Heart left ventricle (tissue), 16 donors: ENCODE data around the gene KLF9. TPM values are rescaled to one million over a fixed set of nuclear protein-coding genes. Genes with fewer than 3 reads are reported as not detected.
A peak's percentile ranks its signal among the peaks of the same experiment; 100 is the strongest.

Source experiments
- ATAC-seq, 4 donors: fragments of 200-7000 bp; cut with Tn5 transposase; one replicate each; pipeline ENCODE4 v1.9.1; 2020 to 2022; ENCODE audit warnings: moderate library complexity in 4 of 4, mild to moderate bottlenecking in 3 of 4, moderate number of reproducible peaks in 1 of 4
- DNase-seq, 5 donors: peaks; one replicate each; pipeline ENCODE4 v3.0.0-alpha.2; 2020
- H3K27ac ChIP-seq, 12 donors: fragments of 200-600 bp; sonication (generic) in 4 of 12; one replicate each; pipeline versions ENCODE4 v1.5.0 to v1.8.0; 2016 to 2022; ENCODE audit warnings: mild to moderate bottlenecking in 2 of 12
- H3K27me3 ChIP-seq, 9 donors: fragments of 200-600 bp; sonication (generic) in 2 of 9; one replicate each; pipeline versions ENCODE4 v1.5.1 to v1.8.0; 2016 to 2022; ENCODE audit warnings: mild to moderate bottlenecking in 3 of 9
- H3K36me3 ChIP-seq, 9 donors: fragments of 200-600 bp; sonication (generic) in 2 of 9; one replicate each; pipeline versions ENCODE4 v1.5.0 to v1.8.0; 2018 to 2022; ENCODE audit warnings: mild to moderate bottlenecking in 2 of 9
- H3K4me1 ChIP-seq, 12 donors: fragments of 200-600 bp; sonication (generic) in 4 of 12; one replicate each; pipeline versions ENCODE4 v1.5.0 to v1.8.0; 2016 to 2022; ENCODE audit warnings: mild to moderate bottlenecking in 3 of 12
- H3K4me3 ChIP-seq, 12 donors: fragments of 200-600 bp; sonication (generic) in 4 of 12; one replicate each; pipeline versions ENCODE4 v1.5.0 to v1.8.0; 2017 to 2022; ENCODE audit warnings: mild to moderate bottlenecking in 9 of 12, moderate library complexity in 4 of 12
- H3K9me3 ChIP-seq, 12 donors: fragments of 200-600 bp; sonication (generic) in 4 of 12; one replicate each; pipeline versions ENCODE4 v1.5.0 to v1.8.0; 2016 to 2022; ENCODE audit warnings: mild to moderate bottlenecking in 1 of 12
- POLR2A ChIP-seq, 2 donors: fragments of 450-650 bp; IDR thresholded peaks; one replicate each; pipeline ENCODE4 v1.6.1; 2017; ENCODE audit warnings: antibody characterized with exemption in 2 of 2, mild to moderate bottlenecking in 2 of 2, moderate library complexity in 2 of 2
- WGBS, 4 donors: extraction: QIAGEN DNeasy Blood & Tissue Kit in 2 of 4; methylation state at CpG; one replicate each; pipeline versions ENCODE4 v1.1.5 to v1.1.7; 2013 to 2018; 5-methylcytosine and 5-hydroxymethylcytosine counted together
- intact Hi-C, 10 donors: fragments of 100-400 bp; cut with DNase I; formaldehyde crosslinking; loops; one replicate each; pipeline versions ENCODE4 v1.11.1 to v1.14.2; 2022
- polyA plus RNA-seq, 2 donors: library from polyadenylated mRNA; stranded (reverse); fragments of 200-250 nt; gene quantifications; one replicate each; pipeline ENCODE4 v1.2.3, GENCODE V29; 2013
- total RNA-seq, 9 donors: library from RNA; depleted of rRNA in 2 of 9; stranded (reverse); fragments of >200 nt in 2 of 9; fragmentation: NEBNext Ultra II Directional in 3 of 9; extraction: Animal tissue kit (Norgen Biotek cat#: 25700) in 3 of 9; gene quantifications; one replicate each; pipeline versions ENCODE4 v1.1.0 to v1.2.4, GENCODE V29; 2016 to 2023
- TF ChIP-seq, protein P1 (sequence below), 12 donors: fragments of 200-600 bp; sonication (generic) in 4 of 12; IDR thresholded peaks; one replicate each; pipeline versions ENCODE4 v1.5.0 to v1.8.0; 2018 to 2022; ENCODE audit warnings: antibody characterized with exemption in 12 of 12, mild to moderate bottlenecking in 5 of 12
- donor health status: ischemic (EF 13 %, LVEDD 7.1; RV severe dilation, severe dysfunction).
- donor health status: healthy with polysubstance abuse.
- donor health status: DM: no; HTN: yes; CAD: no.
- donor health status: DM: no; HTN: no; CAD: no.
- donor health status: ischemic (EF 25% LVEDD 6.9; RV normal size, moderate dysfunction).
- donor health status: ischemic (EF 25% LVEDD 5.7; RV mildly dilated, moderate dysfunction).
- donor health status: healthy.
- donor health status: DM: yes; HTN: yes; CAD: no.
- donor health status: ischemic (EF 35%, LVEDD 5.7; RV mildly dilated, moderate dysfunction).
- donor health status: nonischemic (EF 11% LVEDD 7.7; RV severe dilation, severe dysfunction).
- donor health status: DM: yes; HTN: yes; CAD: no.
- donor health status: PGD.
- donor health status: ischemic (EF 29% LVEDD 5.4; RV normal size, mild dysfunction).
- donor health status: nonischemic (EF 23%, LVEDD 6.1; RV moderate dilation, normal function).

Gene KLF9
- total and polyA plus RNA-seq, 11 donors: 25.8 to 74.8 (median 46.0) TPM

DNA sequence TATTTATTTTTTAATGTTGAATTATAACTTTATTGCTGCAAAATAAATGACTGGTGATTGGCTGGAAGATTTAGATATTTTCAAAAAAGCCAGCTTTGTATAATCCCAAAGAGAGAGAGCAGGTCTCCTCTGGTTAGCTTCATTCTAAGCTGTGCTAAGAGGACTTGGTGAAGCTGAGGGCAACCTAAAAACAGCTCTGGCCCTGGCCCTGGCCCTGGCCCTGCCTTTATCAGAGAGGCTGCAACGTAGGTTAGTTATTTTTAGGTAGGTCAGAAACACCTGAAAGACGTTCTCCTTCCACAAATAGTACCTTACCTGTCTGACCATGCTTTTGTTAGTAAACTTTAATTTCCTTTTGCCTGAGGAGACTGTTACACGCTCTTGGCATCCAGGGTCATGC, 58.7 kb downstream of the KLF9 start:
- intact Hi-C loops: loop anchor here in 6 of 10 donors (5.0 to 10.0 kb wide), 6 partner anchors 36 to 136 kb away; no protein-coding TSS in a partner anchor
- H3K27me3 ChIP-seq: no peaks in the 10 kb centered on the region
- DNase-seq: peak in 1 of 5 donors; percentile 46
- peaks cover 0 to 31% (median 8%) of the 10 kb centered on the region in 9 donors for H3K36me3 ChIP-seq
- ATAC-seq: peak; percentile 59 to 92 (median 84)
- peak overlapping the region in 4 of 12 donors; percentile 4 to 38 (median 24) for H3K27ac ChIP-seq
- TF ChIP-seq, protein P1, sequence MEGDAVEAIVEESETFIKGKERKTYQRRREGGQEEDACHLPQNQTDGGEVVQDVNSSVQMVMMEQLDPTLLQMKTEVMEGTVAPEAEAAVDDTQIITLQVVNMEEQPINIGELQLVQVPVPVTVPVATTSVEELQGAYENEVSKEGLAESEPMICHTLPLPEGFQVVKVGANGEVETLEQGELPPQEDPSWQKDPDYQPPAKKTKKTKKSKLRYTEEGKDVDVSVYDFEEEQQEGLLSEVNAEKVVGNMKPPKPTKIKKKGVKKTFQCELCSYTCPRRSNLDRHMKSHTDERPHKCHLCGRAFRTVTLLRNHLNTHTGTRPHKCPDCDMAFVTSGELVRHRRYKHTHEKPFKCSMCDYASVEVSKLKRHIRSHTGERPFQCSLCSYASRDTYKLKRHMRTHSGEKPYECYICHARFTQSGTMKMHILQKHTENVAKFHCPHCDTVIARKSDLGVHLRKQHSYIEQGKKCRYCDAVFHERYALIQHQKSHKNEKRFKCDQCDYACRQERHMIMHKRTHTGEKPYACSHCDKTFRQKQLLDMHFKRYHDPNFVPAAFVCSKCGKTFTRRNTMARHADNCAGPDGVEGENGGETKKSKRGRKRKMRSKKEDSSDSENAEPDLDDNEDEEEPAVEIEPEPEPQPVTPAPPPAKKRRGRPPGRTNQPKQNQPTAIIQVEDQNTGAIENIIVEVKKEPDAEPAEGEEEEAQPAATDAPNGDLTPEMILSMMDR (IDR thresholded peaks at IDR 0.05): no peak
- no peak for TF ChIP-seq POLR2A (IDR thresholded peaks at IDR 0.05)
- H3K9me3 ChIP-seq: no peaks in the 10 kb centered on the region
- no peak overlapping the region for H3K4me3 ChIP-seq
- WGBS, 4 donors: 64 to 69% (median 65%) methylated on average over 3 of the region's 3 CpGs
- H3K4me1 ChIP-seq: peaks cover 0 to 15% (median 10%) of the 10 kb centered on the region in 12 donors

DNA sequence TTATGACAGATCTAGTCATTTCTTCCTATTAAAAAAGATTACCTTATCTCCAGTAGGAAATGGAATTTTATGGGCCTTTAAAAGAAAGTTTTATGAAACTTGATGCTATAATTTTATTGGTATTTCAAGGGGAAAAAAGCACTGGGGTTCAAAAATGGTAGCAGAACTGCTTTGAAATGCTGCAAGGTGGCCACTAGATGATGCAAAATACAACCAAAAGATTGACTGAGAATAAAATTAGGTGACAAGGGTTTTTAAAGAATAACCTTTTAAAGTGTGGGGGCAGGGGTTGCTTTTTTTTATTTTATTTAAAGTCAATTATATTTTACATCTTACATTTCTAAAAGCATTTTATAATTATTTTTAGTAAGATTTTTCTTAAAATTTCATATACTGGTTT, 61.7 kb downstream of the KLF9 start:
- H3K4me1 ChIP-seq: peaks cover 0 to 15% (median 10%) of the 10 kb centered on the region in 12 donors
- H3K27ac ChIP-seq: peak overlapping the region in 2 of 12 donors; percentile 11 to 40
- no peak overlapping the region for H3K4me3 ChIP-seq
- H3K27me3 ChIP-seq: no peaks in the 10 kb centered on the region
- no peak for DNase-seq
- H3K36me3 ChIP-seq: peaks cover 0 to 55% (median 36%) of the 10 kb centered on the region in 9 donors
- no peak for ATAC-seq
- intact Hi-C loops: loop anchor here (1.0 to 10.0 kb wide), 10 partner anchors 39 to 249 kb away; partner anchors contain the start of gene KLF9 (in 3 of the 10)
- TF ChIP-seq, protein P1 (IDR thresholded peaks at IDR 0.05): peak; percentile 46 to 88 (median 78)
- no peak for TF ChIP-seq POLR2A (IDR thresholded peaks at IDR 0.05)
- H3K9me3 ChIP-seq: no peaks in the 10 kb centered on the region

DNA sequence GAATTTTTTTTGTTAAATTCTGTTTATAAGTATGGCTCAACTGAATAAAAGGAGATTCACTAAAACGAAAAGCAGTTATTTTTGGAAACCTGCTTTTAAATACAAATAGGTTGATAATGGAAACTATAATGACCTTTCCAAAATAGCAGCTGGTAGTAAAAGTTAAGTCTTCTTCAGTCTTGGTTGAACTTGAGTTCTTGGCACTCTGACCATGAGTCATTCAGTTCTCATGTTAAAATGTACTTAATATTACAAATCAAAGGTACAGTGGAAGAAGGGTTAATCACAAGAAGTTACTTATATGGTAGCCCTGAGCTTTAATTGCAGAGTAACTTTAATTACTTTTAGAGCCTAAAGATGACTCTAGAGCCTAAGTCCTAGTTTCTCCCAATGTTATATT, 62.1 kb downstream of the KLF9 start:
- WGBS, 4 donors: 24 to 54% (median 38%) methylated on average over 1 of the region's 1 CpG
- ATAC-seq: no peak
- Histone ChIP-seq H3K9me3 (no peaks in the 10 kb centered on the region), H3K4me3 (no peak overlapping the region), H3K27me3 (no peaks in the 10 kb centered on the region), H3K36me3 (peaks cover 0 to 60% (median 41%) of the 10 kb centered on the region in 9 donors), H3K27ac (peak overlapping the region in 3 of 12 donors; percentile 11 to 40 (median 21)), H3K4me1 (peaks cover 0 to 15% (median 10%) of the 10 kb centered on the region in 12 donors)
- no peak for DNase-seq
- intact Hi-C loops: loop anchor here in 9 of 10 donors (5.0 to 10.0 kb wide), 9 partner anchors 40 to 250 kb away; partner anchors contain the start of gene KLF9 (in 3 of the 9)
- TF ChIP-seq POLR2A (IDR thresholded peaks at IDR 0.05): no peak
- TF ChIP-seq, protein P1 (IDR thresholded peaks at IDR 0.05): no peak

DNA sequence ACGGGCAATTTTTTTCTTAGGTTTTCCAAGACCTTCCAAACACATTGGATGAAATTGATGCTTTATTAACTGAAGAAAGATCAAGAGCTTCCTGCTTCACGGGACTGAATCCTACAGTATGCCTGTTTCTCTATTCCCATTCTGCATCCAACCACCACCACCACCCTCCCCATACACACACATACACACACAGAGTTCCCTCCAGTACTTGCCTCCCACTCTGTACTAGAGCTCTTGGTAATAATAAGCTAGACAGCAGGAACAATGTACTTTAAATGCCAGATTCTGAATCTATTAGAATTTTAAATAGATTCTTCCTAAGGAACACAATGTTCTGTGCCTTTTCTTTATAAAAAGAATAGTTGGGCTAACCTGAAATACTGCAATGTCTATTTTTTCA, 67.4 kb downstream of the KLF9 start:
- Histone ChIP-seq H3K4me1 (peaks cover 0 to 12% (median 0%) of the 10 kb centered on the region in 12 donors), H3K27ac (no peak overlapping the region), H3K36me3 (peaks cover 0 to 75% (median 55%) of the 10 kb centered on the region in 9 donors), H3K4me3 (no peak overlapping the region), H3K9me3 (no peaks in the 10 kb centered on the region), H3K27me3 (no peaks in the 10 kb centered on the region)
- intact Hi-C loops: loop anchor here in 3 of 10 donors (5.0 to 10.0 kb wide), 3 partner anchors 48 to 62 kb away; no protein-coding TSS in a partner anchor
- no peak for TF ChIP-seq POLR2A (IDR thresholded peaks at IDR 0.05)
- TF ChIP-seq, protein P1 (IDR thresholded peaks at IDR 0.05): no peak
- no peak for ATAC-seq
- no peak for DNase-seq
- WGBS, 4 donors: 85 to 93% (median 91%) methylated on average over 2 of the region's 2 CpGs
